DMS53 (cell line): ENCODE measurements around the gene TSEN2.
A peak's percentile ranks its signal among the peaks of the same experiment; 100 is the strongest.
"Not testable (repeated sequence)": the region's sequence is repeated elsewhere in the genome, so short reads cannot be mapped to it uniquely, and the experiment has no call there.

Experiments
- DNase-seq: peaks from one replicate; lab custom pipeline; 2025; lab: John Stamatoyannopoulos, UW

The TSEN2 gene

DNA sequence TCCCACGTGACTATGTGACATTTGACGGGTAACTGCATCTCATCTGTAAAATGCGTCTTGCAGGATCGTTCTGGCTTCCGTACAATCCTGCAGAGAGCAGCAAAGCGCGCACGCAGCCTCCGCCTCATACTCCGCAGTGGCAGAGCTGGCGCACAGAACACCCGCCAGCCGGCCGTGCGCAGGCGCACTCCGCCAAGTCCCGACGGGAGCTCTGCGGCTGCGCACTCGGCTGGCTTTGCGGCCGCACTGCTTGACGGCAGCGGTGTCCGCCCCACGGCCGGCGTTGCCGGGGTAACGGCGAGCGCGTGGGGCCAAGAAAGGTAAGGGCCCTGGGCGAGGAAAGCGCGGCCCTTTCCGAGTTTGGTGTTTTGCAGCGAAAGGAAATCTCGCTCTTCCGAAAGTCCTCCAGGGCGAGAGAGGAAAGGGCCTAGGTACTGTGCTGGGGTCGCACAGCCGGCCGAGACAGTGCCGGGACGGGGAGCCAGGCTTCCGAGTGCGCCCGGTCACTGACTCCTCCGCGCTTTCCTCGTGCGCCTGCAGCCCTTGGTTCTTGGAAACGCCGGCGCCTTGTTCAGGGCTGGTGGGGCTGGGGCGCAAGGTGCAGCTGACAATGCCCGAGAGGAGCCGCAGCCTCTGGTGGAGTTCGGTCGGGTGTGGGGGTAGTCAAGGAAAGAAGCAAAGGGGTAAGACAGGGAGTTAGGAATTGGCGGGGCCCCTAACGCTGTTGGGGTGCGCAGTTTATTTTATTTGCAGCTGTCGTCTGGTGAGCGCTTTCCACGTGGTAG, at the start of gene TSEN2:
TSS of gene TSEN2 (plus strand) at position 283 of the 785 bp plus-strand sequence. CDS start 5,321 bp downstream, outside the sequence.
- peak; percentile 88 for DNase-seq

DNA sequence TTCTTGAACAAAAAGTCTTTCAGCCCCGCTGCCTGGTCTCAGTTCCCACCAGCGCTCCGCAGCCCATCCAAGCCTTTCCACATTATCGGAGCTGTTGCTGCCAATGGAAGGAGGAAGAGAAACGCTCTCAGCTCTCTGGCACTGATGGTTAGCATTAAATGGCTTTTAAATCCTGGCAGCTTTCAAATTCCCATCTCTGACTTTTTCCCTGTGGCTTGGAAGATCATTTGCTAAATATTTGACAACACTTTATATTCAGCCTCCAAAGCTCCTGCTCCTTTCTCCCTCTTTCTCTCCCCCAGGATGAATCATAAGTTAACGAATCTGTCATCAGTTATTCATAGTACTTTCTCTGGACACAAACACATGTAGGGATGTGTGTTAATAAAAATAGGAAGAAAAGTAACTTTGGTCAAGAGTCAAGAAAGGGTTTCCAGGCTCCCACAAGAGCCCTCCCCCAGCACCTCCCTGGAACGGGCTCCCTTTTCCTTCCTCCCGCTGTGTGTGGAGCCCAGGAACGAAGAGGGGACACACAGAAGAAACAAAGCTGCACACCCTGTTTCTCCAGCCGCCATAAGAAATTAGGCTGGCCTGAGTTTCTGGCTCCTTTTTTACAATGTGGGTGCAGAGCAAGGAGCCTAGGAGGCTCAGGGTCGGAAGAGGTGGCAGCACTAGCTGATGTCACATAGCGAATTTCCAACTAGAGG, 47.6 kb upstream of the TSEN2 start:
- no peak for DNase-seq

DNA sequence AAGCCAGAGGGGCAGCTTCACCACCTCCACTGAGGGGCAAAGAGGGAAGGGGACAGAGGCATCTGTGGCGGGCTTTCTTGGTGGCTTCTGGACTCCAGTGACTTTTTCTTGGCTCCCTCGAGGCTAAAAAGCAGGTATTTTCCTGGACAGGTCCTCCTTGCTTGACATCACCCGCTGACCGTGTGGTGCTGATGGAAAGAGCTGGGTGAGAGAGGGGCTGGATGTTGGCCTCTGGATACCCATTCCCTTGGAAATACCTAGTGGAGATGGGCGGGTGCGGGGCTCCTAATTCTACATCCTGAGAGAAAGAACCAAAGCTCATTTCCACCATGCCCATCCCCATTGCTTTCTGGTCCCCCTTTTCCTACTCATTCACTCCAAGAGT, 47.1 kb upstream of the TSEN2 start:
- no peak for DNase-seq

DNA sequence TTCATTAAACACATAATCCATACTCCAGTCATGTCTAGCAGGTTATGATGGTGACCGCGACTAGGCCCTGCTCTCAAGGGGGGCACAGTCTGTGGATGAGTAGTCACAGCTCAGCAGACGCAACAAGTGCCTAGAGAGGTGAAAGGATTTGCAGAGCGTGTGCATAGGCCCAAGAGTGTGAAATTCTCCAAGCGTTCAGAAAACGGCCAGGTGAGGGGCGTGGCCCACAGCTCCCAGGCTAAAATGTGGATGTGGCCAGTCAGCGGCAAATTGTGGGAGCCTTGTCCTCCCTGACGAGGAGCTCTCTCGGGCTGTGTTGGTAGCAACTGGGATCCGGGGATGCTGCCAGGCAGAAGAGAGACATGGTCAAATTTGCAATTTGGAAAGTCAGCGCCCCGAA, 46.4 kb upstream of the TSEN2 start:
- no peak for DNase-seq

DNA sequence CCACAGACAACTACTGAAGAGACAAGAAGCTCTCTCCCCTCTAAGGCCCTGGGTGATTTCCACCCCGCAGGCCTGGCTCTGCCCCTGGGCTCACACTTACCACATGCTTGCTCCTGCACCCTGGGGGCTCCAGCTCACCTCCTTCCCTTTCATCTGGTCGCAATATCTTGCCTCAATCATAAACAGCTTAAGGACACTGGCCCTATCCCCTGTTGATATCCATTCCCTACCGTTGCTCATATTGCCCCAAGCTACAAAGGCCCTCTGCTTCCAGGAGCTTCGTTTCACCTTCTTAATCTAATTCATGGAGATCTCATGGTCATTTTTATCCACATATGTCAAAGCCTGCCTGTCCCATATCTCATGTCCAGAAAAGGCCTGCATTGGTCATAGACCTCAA, 46.0 kb upstream of the TSEN2 start:
- no peak for DNase-seq

DNA sequence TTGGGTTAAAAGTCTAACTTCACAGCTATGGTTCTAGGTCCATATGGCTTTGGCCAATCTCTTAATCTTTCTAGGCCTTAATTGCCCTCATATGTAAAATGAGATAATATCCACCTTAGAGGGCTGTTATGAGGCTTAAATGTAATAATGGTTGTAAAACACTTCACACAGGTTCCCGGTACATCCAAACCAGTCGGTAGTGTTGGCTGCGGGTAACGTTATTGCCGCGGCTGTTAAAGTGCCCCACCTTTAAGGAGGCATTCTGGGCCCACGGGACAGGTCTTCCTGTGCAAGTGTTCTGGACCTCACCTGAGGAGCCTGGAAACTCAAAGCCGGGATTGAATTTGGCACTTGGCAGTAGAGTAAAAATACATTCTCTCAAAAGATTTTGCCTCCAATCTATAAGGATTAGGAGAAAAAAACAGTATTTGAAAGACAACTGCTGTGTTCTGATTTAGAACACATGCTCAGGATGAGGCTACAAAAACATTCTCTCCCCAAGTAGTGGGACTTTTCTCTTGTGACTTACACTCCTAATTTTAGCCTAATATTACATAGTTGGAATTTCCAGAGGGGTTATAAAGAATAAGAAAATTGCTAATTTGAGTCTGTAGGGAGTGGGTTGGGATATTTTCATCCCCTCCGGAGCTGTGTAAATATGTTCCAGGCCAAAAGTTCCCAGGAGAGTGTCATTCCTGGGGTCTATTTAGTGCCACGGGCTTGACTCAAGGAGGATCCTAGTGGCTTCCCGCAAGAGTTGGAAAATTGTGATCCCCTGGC, 44.9 kb upstream of the TSEN2 start:
- DNase-seq, result no peak

DNA sequence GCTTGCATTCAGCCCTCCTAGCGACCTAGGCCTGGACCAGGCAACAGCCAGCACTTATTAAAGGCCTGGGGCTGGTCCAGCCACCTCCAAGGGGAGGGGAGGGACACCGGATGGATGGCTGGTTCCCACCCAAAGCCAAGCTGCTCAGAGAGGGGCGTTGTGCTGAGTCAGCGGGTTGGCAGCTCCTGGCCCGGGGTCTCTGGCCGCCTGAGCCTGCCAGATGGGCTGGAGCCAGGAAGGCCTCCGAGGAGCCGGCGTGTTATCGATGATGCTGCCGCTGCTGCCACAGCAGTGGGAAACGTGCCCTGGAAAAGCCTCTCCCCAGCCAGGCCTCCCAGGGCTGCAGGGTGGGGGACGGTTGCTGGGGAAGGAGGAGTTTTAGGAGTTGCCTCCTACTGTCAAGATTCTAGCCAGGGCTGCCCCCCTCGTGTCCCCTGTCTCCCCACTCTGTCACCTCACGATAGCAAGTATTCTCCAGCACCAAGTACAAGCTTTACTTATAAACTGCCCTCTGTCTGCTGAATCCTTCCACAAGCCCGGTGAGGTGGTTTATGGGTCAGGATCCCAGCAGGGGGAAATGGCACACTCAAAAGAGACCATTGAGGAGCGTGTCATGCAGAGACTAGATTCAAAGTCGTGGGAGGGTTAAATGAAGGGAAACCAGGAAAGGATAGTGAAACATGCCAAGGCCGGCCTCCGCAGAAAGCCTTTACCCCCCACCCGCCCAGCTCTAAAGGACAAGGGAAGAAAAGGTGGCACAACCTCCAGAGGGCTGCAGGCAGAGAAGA, 43.2 kb upstream of the TSEN2 start:
- DNase-seq, result no peak

DNA sequence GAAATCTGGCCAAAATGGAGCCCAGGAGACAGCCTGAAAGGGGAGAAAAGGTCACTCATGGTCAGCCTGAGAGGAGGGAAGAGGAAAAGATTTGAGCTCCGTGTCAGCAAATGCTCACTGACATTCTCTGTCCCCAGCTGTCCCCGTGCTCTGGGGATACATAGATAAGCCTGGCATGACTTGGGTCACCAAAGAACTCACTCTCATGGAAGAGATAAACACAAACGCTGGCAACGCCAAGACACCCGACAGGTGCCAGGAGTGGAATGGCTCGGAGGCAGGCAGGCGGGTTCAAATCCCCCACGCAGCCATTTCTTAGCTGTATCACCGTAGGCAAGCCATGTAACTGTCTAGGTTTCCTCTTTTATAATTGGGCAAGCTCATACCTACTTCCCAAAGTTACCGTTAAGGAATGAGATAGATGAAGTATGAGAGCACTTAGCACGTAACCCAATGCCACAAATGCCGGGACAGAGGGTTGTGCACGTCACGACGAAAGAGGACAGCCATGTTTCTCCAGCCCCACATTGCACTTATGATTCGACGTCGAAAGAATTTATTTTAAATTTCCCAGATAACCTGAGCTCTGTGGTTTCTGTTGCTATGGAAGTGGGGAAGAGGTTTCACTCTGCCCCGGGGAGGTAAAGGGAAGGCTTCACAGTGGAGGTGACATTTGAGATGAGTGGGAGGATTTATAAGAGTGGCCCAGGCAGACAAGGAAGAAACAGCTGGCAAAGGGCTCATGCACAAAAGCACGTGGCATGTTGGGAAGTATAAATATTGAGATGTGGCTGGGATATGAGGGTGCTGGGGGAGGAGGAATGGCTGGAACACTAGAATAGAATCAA, 41.4 kb upstream of the TSEN2 start:
- no peak for DNase-seq

DNA sequence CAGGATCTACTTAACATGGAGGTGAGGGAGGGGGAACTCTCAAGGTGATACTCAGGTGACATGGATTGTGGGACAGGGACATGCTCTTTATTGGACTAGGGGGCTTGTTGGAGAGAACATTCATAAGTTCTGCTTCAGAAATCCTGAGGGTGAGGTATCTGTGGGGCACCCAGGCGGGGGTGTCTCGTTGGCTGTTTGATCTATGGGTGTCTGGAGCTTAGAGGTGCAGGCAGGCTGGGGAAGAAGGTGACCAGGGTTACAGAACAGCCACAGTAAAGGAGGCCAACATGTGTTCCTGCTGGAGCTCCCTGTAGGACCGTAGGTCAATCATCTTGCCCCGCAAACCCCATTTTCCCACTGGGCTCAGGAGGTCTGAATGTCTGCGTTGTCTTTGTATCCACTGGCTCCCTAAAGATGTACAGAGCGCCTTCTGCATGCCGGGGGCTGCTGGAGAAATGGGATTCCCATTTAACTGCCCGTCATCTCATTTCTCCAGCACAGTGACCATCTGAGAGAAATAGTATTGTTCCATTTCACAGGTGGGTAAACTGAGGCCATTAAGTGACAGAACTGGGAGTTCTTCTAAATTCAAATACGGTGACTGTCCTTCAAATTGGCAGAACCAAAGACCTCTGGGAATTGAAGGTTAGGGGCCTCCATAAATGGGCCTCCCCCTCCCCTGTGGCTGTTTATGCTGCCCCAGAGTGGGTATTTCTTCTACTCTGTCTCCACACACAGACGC, 40.3 kb upstream of the TSEN2 start:
- no peak for DNase-seq

DNA sequence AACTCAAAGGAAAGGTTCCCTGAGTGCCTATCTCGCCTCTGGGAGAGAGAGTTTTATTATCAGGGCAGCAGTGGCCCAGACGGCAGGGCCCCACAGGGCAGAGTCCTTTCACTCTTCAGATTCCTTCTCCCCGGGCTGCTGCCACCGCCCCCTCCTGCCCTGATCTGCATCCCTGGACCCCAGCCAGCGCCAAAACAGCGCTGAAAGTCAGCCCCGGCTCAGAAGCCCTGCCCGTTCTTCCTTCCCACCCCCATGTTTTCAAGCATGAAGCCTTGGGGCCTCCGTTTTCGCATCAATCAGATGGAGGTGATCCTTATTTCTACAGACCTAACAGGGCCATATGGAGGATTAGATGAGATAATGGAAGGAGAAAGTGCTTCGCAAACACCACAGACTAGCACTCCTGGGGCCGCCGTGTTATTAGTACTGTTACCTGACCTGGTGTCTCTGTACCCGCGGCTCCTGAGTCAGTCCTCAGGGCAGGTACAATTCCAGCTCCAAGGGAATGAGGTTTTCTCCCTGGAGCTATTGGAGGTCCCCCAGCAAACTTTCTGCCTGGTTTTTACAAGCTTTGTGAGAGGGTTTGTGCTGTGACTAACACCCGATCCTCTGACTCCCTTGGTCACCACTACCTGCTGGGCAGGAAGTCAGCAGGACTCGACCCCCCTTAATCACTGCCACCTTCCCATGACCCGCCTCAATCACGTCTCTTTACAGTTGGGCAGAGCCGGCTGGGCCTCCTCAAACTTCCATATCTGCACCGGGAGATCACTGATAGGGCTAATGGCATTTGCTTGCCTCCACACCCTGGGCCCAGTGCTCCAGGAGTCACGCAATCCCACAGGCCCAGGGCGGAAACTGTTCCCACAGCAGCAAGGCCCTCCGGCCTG, 39.5 kb upstream of the TSEN2 start:
- no peak for DNase-seq

DNA sequence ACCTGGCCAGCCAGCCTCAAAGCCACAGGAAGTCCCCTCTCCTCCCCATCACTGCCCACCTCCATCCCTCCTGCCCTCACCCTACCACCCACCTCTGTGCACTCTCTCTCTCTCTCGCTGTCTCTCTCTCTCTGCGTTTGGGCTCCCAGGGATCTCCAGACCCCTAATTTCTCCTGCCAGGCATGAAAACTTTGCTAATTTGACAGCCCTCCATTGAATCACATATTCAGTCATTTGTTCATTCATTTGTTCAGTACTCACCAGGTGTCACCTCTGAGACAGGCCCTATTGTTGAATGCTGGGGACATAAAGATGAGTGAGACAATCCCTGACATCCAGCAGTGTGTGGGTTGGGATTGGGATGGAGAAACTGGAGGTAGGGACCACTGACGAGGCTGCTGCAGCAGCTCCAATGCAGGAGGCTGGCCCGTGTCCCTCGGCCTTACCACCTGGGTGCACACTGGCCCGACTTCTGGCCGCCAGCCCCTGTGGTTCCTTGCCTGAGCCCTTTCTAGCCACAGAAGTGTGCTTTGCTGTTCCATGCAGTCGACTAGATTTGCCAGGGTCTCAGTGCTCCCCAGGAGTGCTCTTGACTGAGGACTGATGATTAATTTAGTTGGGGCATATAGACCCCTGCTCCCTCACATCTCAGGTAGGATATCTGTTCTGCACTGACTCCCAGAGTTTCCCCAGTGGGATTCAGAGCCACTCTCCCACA, 38.6 kb upstream of the TSEN2 start:
- DNase-seq, result no peak

DNA sequence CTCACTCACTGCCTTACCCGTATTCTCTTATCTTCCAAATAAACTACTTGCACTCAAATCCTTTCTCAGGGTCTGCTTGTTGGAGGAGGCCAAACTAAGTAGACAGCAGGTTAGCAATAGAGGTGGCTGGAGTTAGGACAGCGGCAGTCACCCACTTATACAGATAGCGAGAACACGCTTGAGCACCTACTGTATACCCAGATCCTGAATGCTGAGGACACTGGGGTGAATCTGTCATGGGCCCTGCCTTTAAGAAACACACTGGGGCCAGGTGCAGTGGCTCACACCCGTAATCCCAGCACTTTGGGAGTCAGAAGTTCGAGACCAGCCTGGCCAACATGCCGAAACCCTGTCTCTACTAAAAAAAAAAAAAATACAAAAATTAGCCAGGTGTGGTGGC, 38.0 kb upstream of the TSEN2 start:
- DNase-seq, result no peak

DNA sequence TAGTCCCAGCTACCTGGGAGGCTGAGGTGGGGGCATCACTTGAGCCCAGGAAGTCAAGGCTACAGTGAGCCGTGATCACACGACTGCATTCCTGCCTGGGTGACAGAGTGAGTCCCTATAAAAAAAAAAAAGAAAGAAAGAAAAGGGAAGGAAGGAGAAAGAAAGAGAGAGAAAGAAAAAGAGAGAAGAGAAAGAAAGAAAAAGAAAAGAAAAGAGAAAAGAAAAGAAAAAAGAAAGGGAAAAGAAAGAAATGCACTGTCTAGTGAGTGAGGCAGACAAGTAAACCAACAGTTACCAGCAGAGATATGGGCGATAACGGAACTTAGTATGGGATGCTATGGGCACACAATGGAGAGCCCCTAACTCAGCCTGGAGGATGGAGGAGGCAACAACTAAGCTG, 37.2 kb upstream of the TSEN2 start:
- no peak for DNase-seq

DNA sequence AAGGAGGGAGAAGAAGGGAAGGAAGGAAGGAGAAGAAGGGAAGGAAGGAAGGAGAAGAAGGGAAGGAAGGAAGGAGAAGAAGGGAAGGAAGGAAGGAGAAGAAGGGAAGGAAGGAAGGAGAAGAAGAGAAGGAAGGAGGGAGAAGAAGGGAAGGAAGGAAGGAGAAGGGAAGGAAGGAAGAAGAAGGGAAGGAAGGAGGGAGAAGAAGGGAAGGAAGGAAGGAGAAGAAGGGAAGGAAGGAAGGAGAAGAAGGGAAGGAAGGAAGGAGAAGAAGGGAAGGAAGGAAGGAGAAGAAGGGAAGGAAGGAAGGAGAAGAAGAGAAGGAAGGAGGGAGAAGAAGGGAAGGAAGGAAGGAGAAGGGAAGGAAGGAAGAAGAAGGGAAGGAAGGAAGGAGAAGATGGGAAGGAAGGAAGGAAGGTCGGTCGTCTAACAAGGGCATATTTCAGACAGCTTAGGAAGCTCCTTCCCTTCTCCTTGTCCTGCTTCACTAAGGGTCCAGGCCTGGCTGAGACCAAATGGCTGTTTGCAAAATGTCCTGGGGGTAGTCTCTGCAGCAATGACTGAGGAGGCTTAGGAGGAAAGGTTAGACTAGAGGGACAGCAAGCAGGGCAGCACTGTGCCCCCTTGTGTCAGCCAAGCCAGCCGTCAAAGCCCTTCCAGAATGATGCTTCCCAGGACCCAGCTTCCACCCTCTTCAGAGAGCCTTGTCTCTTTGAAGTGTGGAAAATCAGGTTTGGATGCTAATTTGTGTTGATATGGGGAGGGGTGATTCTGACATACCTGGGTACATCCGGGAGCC, 35.7 kb upstream of the TSEN2 start:
- DNase-seq, result not testable (repeated sequence)

DNA sequence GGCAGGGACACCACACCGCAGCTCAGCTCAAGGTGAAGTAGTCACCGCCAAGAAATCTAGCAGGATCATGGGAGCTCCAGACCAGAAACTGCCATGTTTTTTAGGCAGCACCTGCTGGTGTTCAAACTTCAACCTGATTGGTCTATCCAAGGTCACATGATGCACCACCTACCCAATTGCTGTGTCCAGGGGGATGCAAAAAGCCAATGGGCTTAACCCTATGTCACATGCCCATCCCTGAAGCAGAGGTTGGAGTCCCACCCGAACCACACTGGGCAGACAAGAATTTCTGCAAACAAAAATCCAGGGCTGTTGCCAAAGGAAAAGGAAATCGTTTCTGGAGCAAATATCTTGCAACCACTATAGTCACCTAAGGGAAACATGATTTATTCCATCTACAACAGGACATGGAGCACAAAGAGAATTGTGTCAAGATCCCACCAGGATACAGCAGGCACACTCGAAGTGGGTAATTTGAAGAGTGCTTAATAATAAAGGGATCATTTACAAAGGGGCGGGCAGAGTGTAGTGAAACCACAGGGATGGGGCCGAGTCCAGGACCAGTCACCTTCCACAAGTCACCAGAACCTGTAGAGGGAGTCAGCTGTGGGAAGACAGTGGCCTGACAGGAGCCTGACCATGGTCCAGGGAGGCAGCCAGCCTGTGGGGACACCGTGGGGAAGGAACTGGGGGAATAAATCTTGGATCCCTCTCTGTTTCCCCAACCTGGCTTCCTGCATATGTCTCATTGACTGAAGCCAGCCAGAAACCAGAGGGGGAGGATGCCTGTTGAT, 34.2 kb upstream of the TSEN2 start:
- no peak for DNase-seq

DNA sequence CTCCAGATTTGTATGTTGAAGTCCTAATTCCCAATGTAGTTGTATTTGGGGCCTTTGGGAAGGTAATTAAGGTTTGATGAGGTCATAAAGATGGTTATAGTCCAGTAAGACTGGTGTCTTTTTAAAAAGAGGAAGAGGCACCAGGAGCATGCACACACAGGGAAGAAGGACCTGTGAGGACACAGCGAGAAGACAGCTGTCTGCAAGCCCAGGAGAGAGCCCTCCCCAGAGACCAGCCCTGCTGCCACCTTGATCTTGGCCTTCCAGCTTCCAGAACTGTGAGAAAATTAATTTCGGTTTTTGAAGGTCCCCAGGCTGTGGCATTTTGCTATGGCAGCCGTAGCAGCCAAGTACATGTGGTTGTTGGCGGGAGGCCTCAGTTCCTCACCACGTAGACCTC, 32.8 kb upstream of the TSEN2 start:
- DNase-seq, result no peak

DNA sequence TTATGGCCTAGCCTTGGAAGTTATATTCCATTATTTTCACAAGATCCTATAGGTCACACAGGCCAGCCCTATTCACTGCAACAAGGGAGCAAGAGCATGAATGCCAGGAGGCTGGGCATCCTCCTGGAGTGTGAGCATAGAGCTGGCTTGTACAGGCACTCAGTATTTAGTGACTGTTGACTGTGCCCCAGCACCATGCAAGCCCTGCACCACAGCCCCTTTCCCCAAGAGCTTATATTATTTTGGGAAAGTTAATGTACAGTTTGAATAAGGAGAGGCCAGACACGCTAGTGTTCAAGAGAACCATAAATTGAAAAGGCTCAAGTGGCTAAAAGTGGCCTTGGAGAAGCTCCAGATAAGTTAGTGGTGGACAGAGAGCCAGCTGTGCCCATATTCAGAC, 32.3 kb upstream of the TSEN2 start:
- DNase-seq, result no peak
